Psoas muscle (tissue), 8 donors: ENCODE data around the gene ZBED4. TPM values are rescaled to one million over a fixed set of nuclear protein-coding genes. Genes with fewer than 3 reads are reported as not detected.
A peak's percentile ranks its signal among the peaks of the same experiment; 100 is the strongest.

Experiments
- ATAC-seq, 4 donors: fragments of 200-7000 bp; cut with Tn5 transposase; one replicate each; pipeline ENCODE4 v1.9.1; 2020; ENCODE audit warnings: moderate library complexity in 3 of 4, mild to moderate bottlenecking in 2 of 4
- DNase-seq, 2 donors: peaks; one replicate each; pipeline ENCODE4 v3.0.0-alpha.2; 2020
- H3K27ac ChIP-seq: fragments of 200-600 bp; one replicate; pipeline ENCODE4 v1.8.0; 2022
- H3K27me3 ChIP-seq, 3 donors: fragments of 200-600 bp in 1 of 3; one replicate each; pipeline versions ENCODE4 v1.6.1 to v1.8.0; 2013 to 2022; ENCODE audit warnings: low read length in 2 of 3, mild to moderate bottlenecking in 2 of 3, moderate library complexity in 1 of 3; ENCODE audit not compliant: insufficient read depth in 3 of 3
- H3K36me3 ChIP-seq, 2 donors: fragments of 200-600 bp in 1 of 2; one replicate each; pipeline versions ENCODE4 v1.6.1 to v1.8.0; 2013 to 2022; ENCODE audit warnings: low read depth in 1 of 2, mild to moderate bottlenecking in 1 of 2, moderate library complexity in 1 of 2; ENCODE audit not compliant: insufficient read depth in 1 of 2
- H3K4me1 ChIP-seq: fragments of 200-600 bp; one replicate; pipeline ENCODE4 v1.8.0; 2022
- H3K4me3 ChIP-seq: fragments of 200-600 bp; one replicate; pipeline ENCODE4 v1.8.0; 2022; ENCODE audit warnings: mild to moderate bottlenecking
- H3K9me3 ChIP-seq: fragments of 200-600 bp; one replicate; pipeline ENCODE4 v1.8.0; 2022
- WGBS, 3 donors: extraction: QIAGEN DNeasy Blood & Tissue Kit; methylation state at CpG; one replicate each; pipeline versions ENCODE4 v1.1.6 to v1.1.7; 2013; 5-methylcytosine and 5-hydroxymethylcytosine counted together
- intact Hi-C, 2 donors: fragments of 100-400 bp; cut with DNase I; formaldehyde crosslinking; loops; one replicate each; pipeline versions ENCODE4 v1.11.0 to v1.14.2; 2022
- long read RNA-seq, 2 donors: library from polyadenylated mRNA; unstranded; transcript quantifications; one replicate each; pipeline ENCODE4 v2.0.0, GENCODE V29; 2021
- polyA plus RNA-seq, 3 donors: library from polyadenylated mRNA; stranded (reverse); fragments of 200-250 nt; gene quantifications; one replicate each; pipeline ENCODE4 v1.2.3, GENCODE V29; 2013
- total RNA-seq, 4 donors: library from RNA; stranded (reverse); fragmentation: NEBNext Ultra II Directional in 2 of 4; extraction: Animal tissue kit (Norgen Biotek cat#: 25700) in 2 of 4; gene quantifications; one replicate each; pipeline versions ENCODE4 v1.2.1 to v1.2.4, GENCODE V29; 2021 to 2023
- TF ChIP-seq, protein P1 (sequence below): fragments of 200-600 bp; IDR thresholded peaks from one replicate; pipeline ENCODE4 v1.8.0; 2022; ENCODE audit warnings: antibody characterized with exemption
- donor health status: healthy with polysubstance abuse.
- donor health status: DM: no; HTN: no; CAD: no; lungs with moderate emphysema.
- donor health status: Bipolar disorder and iron deficiency.
- donor health status: healthy.
- donor health status: DM: yes; HTN: yes; CAD: no.
- donor health status: DM: no; HTN: no; CAD: no.
- donor health status: DM: no; HTN: no; CAD: no.
- donor health status: DM: yes; HTN: yes; CAD: no.

Gene ZBED4, protein sequence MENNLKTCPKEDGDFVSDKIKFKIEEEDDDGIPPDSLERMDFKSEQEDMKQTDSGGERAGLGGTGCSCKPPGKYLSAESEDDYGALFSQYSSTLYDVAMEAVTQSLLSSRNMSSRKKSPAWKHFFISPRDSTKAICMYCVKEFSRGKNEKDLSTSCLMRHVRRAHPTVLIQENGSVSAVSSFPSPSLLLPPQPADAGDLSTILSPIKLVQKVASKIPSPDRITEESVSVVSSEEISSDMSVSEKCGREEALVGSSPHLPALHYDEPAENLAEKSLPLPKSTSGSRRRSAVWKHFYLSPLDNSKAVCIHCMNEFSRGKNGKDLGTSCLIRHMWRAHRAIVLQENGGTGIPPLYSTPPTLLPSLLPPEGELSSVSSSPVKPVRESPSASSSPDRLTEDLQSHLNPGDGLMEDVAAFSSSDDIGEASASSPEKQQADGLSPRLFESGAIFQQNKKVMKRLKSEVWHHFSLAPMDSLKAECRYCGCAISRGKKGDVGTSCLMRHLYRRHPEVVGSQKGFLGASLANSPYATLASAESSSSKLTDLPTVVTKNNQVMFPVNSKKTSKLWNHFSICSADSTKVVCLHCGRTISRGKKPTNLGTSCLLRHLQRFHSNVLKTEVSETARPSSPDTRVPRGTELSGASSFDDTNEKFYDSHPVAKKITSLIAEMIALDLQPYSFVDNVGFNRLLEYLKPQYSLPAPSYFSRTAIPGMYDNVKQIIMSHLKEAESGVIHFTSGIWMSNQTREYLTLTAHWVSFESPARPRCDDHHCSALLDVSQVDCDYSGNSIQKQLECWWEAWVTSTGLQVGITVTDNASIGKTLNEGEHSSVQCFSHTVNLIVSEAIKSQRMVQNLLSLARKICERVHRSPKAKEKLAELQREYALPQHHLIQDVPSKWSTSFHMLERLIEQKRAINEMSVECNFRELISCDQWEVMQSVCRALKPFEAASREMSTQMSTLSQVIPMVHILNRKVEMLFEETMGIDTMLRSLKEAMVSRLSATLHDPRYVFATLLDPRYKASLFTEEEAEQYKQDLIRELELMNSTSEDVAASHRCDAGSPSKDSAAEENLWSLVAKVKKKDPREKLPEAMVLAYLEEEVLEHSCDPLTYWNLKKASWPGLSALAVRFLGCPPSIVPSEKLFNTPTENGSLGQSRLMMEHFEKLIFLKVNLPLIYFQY
- 1 to 10 TPM; 5.9 to 9.0 (median 8.3) TPM for total RNA-seq
- polyA plus RNA-seq = 10 to 100 TPM in 1 of 3 donors, 1 to 10 TPM in 2; 3.3 to 17.9 (median 7.5) TPM
- long read RNA-seq, donor 1, partial matches to known transcripts = 0 of 7 reads
- long read RNA-seq, donor 1, other reads (novel, unspliced or antisense) = 7 of 7 reads
- long read RNA-seq, donor 2, full-length matches to known transcripts = 2 of 28 reads
- long read RNA-seq, donor 2, partial matches to known transcripts = 0 of 28 reads
- long read RNA-seq, donor 2, other reads (novel, unspliced or antisense) = 26 of 28 reads

DNA sequence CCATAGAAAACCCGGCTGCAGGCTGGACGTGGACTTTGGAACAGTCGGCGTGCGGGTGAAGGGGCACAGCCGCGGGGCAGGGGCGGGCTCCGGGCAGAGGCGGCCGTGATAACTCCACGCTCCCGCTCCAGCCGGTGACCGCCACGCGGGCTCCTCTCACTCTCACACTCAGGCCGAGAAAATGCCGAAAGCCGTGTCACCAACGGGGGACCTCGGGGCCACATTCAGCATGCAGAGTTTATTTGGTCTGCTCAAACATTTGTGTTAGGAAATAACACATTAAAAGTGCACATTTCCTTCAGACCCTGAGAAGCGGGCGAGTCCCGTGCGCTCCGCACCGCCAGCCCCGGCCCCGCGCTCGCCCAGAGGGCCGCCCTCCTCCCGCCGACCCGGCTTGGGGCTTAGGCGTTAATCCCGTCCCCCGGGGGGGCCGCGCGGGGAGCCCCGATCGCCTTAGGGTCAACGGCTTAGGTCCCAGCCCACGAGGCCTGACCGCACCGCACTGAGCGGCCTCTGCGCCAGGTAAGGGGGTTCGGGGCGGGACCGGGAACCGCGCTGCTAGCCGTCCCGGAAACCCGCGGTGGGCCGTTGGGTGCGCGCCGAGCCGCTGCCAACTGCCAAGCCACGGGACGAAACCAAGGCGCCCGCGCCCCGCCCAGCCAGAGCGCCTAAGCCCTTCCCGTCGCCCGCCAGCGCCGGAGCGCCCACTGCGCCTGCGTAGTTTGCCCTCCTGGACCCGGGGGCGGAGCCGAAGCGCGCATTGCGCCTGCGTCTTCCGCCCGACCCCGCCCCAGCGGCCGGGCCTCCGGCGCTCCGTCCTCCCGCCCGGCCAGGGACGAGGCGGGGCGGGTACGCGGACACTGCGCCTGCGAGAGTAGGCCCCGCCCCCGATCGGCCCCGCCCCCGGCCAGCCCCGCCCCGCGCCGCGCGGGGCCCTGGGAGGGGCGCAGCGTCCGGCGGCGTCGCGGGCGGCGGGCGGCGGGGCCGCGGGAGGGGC is at the start of gene ZBED4:
Gene ZBED4, plus strand, starts transcription at position 947 of the 997 bp plus-strand sequence. CDS start 29,819 bp downstream, outside the sequence.
- Histone ChIP-seq H3K36me3 (no peaks in the 10 kb centered on the region), H3K4me1 (peaks cover 21% of the 10 kb centered on the region), H3K27ac (peak within 1 kb of the TSS; percentile 97), H3K9me3 (no peaks in the 10 kb centered on the region), H3K4me3 (peak within 1 kb of the TSS; percentile 94), H3K27me3 (peaks cover 0 to 25% (median 17%) of the 10 kb centered on the region in 3 donors)
- 1% methylated on average over 81 to 124 of the region's 127 CpGs for WGBS, 3 donors
- TF ChIP-seq, protein P1, sequence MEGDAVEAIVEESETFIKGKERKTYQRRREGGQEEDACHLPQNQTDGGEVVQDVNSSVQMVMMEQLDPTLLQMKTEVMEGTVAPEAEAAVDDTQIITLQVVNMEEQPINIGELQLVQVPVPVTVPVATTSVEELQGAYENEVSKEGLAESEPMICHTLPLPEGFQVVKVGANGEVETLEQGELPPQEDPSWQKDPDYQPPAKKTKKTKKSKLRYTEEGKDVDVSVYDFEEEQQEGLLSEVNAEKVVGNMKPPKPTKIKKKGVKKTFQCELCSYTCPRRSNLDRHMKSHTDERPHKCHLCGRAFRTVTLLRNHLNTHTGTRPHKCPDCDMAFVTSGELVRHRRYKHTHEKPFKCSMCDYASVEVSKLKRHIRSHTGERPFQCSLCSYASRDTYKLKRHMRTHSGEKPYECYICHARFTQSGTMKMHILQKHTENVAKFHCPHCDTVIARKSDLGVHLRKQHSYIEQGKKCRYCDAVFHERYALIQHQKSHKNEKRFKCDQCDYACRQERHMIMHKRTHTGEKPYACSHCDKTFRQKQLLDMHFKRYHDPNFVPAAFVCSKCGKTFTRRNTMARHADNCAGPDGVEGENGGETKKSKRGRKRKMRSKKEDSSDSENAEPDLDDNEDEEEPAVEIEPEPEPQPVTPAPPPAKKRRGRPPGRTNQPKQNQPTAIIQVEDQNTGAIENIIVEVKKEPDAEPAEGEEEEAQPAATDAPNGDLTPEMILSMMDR = no peak
- DNase-seq (peak; percentile 98 to 99), ATAC-seq (peak; percentile 95 to 96 (median 96))
- intact Hi-C loops = loop anchor here in 1 of 2 donors (10.0 kb wide), 1 partner anchor 62 kb away; the partner anchor contains the start of genes ALG12 and CRELD2

DNA sequence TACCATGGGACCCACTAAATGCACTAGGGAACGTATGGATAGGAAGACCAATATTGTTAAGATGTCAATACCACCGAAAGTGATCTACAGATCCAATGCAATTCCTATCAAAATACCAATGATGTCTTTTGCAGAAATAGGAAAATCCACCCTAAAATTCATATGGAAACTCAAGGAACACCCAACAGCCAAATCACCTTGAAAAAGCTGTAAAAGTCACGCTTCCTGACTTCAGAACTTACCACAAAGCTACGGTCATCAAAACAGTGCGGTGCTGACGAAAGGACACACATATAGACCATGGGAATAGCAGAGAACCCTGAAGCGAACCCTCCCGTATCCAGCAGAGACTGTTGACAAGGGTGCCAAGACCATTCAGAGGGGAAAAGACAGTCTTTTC is 46.5 kb upstream of the ZBED4 start:
- TF ChIP-seq, protein P1 = no peak
- Histone ChIP-seq H3K27ac (no peak overlapping the region), H3K36me3 (peaks cover 0 to 22% of the 10 kb centered on the region in 2 donors), H3K4me3 (no peak overlapping the region), H3K4me1 (peaks cover 52% of the 10 kb centered on the region), H3K27me3 (no peaks in the 10 kb centered on the region), H3K9me3 (no peaks in the 10 kb centered on the region)
- WGBS, 3 donors = 97 to 98% (median 98%) methylated on average over 8 of the region's 8 CpGs
- no peak for DNase-seq
- ATAC-seq = no peak
- intact Hi-C loops = no loop called here

DNA sequence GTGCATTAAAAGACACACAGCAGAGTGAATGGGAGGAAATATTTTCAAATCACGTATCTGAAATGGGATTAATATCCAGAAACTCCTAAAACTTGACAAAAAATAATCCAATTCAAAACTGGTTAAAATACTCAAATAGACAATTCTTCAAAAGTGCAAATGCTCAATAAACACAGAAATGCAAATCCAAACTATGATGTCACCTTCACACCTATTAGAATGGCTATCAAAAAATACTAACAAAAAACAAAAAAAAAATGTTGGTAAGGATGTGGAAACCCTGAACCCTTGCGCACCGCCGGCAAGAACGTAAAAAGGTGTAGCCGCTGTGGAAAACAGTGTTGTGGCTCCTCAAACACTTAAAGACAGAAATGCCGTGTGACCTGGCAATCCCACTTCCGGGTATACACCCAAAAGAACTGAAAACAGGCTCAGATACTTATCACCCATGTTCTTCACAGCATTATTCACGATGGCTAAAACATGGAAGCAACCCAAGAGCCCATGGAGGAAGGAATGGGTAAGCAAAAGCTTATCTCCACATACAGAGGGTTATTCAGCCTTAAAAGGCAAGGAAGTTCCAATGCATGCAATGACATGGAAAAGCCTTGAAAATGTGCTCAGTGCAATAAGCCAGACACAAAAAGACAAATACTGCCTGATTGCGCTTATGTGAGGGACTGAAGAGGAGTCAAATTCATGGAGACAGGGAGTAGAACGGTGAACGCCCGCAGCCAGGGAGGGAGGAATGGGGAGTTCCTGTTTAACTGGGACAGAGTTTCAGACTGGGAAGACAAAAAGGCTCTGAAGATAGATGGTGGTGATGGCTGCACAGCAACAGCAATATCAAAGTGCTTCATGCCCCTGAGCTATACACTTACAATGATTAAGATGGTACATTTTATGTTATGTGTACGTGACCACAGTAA is 45.6 kb upstream of the ZBED4 start:
- ATAC-seq = no peak
- H3K36me3 ChIP-seq = peaks cover 0 to 17% of the 10 kb centered on the region in 2 donors
- no peak overlapping the region for H3K4me3 ChIP-seq
- WGBS, 3 donors = 86 to 90% (median 87%) methylated on average over 14 of the region's 14 CpGs
- no peak overlapping the region for H3K27ac ChIP-seq
- TF ChIP-seq, protein P1 = no peak
- DNase-seq = no peak
- intact Hi-C loops = no loop called here
- no peaks in the 10 kb centered on the region for H3K9me3 ChIP-seq
- H3K27me3 ChIP-seq = no peaks in the 10 kb centered on the region
- H3K4me1 ChIP-seq = peaks cover 57% of the 10 kb centered on the region
